Stimulated activated CD8-positive, alpha-beta memory T cell treated with anti-CD3 and anti-CD28 coated beads, Interleukin-4, amount 100 ng/mL, for 4 hours (primary cell): ENCODE measurements around the gene INHBB.
"Not testable (repeated sequence)": the region's sequence is repeated elsewhere in the genome, so short reads cannot be mapped to it uniquely, and the experiment has no call there.

Source experiments
- DNase-seq, 2 donors: peaks; one replicate each; pipeline ENCODE4 v3.0.0-alpha.2; 2020; ENCODE audit warnings: low read depth in 2 of 2, low spot score in 1 of 2

The INHBB gene

DNA sequence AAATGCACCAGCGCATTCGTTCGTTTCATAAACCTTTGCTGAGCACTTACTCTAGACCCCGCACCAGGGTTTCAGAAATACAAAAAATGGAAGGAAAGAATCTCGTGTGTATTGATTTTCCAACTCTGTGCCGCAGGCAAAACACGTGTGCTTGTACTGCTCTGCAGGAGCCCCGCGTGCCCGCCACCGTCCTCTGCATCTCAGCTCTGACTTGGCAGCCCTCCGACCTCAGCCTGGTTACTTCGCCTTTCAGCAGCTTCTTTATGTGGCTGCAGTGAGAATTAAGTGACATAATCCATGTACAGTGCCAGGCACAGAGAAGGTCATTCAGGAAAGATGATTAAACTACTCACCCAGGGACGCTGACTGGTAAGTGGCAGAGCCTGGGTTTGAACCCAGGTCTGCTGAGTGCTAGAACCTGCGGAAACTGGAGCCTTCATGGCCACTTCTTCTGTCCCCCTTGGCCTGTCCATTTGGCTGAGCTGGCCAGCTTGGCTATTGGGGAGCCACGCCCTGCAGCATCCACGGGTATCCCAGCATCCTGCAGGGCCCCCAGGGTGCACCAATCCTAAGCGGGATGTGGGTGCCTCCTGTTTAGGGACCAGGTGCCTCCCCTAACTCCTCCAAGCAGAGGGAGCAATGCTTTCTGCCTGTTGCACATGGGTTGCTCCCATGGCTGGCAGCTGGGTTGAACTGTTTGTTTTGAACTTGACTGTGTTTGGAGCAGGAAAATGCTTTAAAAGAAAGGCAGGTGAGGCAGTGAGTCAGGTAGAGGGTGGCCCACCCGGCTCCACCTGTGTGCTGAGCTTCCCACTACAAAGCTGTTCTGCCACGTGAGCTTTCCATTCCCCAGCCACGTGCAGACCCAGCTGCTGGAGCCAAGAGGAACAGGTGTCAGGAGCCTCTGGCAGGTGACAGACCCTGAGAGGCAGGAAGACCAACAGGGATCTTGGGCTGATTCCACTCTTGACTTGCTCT is 34.3 kb downstream of the INHBB start:
- DNase-seq: no peak

DNA sequence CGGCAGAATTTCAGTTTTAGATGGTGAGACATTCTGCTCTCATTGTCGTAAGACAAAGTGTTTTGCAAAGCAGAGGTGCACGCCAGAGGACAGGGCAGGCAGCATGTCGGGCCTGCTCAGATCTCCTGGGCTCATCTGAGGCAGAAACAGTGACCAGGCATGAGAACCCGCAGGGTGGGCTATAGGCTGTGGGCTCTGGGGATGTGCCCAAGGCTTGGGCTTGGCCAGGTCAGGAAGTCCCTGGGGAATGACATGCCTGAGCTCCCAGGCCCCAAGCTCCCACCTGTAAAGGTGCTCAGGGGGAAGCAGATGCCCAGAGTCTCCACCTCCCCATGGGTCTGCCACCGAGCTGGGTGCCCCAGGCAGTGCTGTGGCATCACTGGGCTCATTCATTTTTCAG is 35.3 kb downstream of the INHBB start:
- DNase-seq: no peak

DNA sequence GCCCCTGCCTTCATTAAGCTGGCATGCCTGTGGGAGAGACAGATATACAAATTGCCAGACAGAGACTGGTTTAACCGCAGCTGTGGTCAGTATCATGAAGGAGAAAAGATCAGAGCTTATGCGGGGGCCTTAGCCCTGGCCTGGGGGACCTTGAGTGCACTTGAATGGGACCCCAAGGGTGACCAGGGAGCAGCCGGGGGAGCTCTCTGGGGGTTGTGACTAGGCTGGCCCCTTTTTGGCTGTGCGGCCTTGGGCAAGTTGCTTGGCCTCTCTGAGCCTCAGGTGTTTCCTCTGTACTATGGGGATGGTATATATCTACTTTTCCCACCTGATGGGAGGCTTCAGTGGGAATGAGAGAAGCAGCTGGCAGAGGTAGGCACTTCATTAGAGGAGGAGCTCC is 35.7 kb downstream of the INHBB start:
- DNase-seq: no peak

DNA sequence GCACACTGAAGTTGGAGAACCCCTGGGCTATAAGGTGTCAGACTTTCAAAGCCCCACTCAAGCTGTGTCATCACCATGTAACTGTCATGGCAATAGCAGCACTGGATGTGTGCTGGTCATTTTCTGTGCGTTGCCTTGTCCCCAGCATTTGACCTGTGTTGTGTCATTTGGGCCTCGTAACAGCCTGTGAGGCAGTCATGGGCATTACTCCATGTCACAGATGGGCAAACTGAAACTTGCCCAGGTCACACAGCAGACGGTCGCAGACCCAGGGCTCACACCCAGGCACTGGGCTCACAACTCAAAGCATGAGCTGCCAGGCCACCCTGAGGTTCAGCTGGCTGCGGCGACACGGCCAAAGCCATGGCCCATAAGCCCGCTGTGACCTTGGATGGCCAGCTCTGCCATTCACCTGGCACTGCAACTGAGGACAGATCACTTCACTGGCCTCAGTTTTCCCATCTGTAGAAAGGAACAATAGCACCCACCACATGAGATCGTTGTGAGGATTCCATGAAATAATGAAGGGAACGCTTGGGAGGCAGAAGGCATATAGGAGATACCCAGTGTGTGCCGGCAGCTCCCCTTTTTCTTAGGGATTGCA is 36.7 kb downstream of the INHBB start:
- no peak for DNase-seq

DNA sequence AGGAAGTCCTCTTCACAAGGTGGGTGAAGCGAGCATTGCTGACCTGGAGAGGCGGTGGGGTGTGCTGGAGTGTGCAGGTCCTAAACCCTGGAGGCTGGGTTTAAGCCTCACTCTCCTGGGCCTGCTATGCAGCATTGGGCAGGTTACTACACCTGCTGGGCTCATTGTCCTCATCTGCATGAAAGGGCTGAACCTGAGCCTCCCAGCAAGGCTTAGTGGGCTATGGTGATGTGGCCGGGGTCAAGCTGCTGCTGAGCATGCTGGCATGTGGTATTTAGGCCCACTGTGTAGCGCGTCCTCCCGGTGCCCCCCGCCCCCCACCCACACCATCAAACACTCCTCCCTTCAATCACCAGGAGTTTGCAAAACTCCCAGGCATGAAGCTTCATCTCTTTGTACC is 37.3 kb downstream of the INHBB start:
- DNase-seq: no peak

DNA sequence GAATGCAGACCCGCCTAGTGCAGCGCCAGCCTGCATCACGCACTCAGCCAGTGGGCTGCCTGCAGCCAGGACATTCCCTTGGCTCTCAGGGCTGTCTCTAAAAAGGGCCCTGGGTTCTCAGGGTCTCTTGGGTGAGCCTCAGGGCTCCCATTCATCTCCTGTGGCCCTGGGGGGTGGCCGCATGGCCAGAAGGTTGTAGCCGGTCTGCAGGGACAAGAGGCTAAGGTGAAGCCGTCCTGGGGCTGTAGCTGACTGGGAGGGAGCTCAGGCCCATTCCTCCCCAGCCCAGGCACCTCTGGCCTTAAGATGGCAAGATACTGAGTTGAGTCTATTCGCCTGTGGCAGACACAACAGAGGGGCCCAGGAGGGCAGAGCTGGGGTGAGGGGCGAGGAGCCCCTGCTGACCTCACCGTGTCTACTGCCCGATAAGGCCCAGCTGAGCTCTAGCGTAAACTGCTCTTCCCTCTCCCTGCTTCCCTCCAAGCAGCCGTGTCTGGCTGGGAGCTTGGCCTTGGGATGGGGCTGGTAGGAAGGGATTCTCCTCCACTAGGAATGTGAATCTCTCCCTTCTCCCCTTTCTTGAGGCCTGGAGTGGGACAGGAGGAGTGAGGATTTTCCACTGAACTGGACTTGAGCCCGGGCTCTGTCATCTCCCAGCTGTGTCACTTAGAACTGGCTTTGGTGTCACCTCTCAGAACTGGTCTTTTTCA is 37.9 kb downstream of the INHBB start:
- DNase-seq: no peak

DNA sequence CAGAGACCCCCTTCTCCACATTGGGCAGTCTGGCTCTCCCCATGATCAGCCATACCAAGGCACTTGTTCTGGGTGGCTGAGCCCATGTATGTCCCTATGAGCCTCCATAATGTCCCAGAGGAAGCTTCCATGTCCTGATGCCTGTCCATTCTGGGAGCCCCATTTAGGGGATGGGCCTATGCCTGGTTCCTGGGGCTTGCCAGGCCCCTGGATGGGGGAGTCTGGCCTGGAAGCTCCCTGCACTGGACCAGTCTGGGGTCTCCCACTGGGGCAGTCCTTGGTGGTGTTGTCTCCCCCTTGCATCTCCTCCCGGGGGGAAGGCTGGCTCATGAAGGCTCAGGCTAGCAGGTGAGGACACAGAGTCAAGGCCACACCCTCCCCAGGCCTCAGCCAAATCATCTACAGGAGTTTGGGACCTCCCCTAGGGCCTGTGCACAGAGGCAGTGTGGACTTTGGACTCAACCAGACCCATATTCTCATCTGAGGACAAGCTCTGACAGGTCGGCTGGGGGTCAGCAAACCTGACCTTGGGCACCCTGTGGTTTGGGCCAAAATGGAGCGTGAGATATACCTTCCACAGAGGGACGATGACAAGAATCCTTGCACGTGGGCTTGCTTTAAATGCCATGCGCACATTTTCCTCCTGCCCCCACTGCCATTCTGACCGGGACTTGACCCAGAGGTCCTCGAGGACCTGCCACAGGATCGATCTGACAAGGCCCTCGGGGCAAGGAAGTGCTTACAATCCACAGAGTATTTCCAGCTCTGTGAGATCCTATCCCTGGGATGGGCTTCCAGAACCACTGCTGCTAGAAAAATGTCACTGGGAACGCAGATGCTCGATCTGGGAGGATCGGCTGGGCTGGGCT is 38.8 kb downstream of the INHBB start:
- DNase-seq: no peak

DNA sequence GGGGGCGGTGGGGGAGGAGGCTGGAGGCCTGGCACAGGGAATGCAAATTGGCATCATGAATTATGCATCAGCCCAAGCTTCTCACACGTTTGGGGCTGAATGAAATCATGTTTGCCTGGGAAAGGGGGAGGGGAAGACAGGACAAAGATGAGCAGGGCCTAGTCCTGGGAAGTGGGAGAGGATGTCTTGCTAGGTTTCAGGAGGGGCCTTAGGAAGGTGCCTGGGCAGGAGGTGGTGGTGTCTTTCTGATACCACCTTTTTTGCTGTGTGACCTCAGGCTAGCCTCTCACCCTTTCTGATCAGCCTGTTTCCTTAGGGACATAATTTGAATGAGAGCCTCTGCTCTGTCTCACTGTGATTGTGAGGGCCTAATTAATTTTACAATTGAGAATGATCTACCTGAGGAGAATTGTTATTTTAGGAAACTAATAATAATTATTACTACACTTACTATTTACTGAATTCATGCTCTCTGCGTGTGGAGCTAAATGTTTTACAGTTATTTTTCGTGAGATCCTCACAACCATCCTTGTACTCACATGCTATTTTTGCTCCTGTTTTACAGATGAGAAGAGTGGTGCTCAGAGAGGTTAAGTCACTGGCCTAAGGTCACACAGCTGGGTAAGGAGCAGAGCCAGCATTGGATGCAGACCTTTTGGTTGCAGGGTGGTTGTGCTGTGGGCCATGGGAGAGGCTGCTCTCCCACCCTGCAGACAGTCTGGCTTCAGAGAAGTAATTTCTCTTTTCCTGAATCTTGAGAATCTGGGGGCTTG is 39.6 kb downstream of the INHBB start:
- no peak for DNase-seq

DNA sequence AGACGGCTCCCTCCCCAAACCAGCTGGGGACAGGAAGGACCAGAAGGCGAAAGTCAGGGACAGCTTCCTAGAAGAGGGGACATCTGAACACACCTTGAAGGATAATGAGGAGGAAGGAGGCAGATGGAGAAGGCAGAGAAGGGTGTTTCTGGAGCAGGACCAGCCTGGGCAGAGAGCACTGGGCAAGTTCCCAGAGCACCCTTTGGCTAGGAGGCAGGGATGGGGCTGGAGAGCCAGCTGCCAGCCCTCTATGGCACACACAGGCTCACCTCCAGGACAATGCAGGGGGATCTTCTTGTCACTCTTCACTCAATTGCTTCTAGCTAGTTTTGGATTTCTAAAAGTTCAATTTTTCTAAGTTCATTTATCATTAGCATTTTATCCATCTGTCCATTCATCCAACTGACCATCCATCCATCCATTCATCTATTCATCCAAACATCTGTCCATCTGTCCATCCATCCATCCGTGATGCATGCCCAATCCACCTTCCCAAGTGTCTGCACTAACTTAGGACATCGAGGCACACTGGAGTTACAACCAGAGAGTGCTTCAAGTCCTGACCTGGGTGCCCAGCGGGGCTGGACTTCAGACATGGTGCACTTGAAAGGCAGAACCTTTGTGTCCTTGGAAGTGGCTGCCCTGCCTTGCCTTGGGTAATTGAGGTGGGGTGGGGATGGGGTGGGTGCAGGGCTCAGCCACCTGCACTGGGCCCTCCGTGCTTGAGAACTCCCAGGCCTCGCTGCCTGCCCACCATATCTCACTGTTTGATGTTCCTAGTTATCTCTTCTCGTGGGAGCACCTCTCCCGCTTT is 42.5 kb downstream of the INHBB start:
- DNase-seq: no peak

DNA sequence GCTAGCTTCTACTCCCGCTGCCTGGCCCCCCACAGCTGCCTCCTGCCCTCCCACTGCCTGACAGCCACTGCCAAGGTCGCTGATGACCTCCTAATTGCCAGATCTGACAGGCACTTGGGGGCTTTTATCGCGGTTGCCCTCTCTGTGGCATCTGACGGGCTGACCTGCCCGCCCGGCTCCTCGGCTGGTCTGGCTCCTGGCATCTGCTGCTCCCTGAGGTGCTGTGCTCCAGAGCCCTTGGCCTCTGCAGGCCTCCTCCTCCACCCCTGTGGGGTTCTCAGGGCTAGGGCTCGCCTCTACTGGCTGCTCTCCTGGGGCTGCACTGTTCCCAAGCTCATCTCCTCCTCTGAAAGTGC is 43.1 kb downstream of the INHBB start:
- no peak for DNase-seq

DNA sequence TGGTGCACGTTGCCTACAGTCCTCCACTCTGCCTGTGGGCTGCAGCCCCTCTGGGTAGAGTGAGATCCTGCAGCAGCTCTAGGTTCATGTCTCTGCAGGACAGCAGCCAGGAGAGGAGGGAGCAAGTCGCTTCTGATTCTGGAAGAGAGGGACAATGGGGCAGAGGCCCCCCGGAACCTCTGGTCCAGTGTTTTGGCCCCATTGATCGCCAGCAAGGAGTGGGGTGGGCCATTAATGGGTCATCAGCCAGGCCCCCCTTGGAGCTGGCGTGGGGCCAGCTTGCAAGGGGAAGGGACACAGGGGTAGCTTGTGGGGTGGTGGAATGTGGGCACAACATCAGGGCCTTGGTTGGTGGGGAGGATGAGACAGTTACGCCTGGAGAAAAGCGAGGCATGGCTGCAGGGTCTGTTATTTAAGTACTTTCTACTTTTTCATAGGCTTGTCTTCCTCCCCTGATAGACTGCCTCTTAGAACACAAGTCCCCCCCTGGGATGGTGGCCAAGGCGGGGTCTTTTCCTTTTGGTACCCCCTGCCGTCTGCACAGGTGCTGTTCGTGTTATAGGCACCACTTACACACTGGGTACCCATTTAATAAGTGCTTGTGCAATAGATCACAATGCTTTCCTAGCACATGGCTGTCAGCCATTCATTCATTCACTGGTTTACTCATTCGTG is 44.6 kb downstream of the INHBB start:
- no peak for DNase-seq

DNA sequence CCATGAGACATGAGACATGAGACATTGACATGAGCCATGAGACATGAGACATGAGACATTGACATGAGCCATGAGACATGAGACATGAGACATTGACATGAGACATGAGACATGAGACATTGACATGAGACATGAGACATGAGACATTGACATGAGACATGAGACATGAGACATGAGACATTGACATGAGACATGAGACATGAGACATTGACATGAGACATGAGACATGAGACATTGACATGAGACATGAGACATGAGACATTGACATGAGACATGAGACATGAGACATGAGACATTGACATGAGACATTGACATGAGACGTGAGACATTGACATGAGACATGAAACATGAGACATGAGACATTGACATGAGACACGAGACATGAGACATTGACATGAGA is 45.4 kb downstream of the INHBB start:
- not testable (repeated sequence) for DNase-seq

DNA sequence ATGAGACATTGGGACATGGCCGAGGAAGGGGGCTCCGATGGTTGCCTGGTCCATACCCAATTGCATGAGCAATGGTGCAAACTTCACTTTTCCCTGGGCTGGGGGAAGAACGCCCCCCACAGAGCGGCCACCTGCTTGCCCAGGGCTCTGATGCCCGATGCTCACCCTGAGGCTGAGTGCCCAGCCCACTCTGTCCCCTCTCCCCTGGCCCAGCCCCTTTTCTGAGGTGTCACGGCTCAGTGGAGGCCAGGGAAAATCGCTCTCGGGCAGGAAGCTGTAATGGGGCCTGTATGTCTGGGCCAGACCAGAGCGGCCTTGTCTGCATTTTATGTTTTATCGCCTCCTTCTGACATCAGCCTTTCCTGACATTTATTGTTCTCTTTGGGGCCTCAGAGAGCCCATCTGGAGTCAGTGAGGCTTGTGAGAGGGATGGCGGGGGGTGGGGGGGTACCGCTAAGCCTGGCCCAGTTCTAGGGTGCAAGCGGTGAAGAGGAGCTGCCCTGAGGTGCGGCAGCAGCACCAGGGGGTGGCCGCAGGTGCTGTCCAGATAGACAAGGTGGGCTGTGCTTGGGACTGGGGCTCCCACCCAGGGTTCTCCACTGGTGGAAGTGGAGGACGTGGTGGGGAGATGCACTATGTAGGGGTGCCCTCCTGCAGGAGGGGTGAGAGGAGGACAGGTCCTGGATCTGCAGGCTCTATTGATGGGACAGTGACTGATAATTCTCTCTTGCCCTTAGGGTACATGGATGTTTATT is 46.2 kb downstream of the INHBB start:
- DNase-seq: no peak

DNA sequence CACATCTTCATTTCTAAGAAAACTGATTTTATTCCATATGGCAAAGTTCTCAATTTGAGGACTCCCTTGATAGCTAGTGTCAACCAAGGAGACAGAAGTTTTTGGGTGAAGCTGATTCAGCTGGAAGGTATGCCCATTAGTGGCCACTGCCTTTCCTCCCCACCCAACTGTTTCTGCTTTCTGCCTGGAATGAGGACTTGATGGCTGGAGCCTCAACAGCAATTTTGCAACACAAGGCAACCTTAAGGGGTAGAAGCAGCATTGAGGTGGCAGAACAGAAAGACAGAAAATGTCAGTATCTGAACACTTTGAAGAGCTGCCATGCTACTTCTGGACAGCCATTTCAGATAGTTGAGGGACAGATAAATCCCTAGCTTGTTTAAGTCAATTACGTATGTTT is 47.0 kb downstream of the INHBB start:
- DNase-seq: no peak

DNA sequence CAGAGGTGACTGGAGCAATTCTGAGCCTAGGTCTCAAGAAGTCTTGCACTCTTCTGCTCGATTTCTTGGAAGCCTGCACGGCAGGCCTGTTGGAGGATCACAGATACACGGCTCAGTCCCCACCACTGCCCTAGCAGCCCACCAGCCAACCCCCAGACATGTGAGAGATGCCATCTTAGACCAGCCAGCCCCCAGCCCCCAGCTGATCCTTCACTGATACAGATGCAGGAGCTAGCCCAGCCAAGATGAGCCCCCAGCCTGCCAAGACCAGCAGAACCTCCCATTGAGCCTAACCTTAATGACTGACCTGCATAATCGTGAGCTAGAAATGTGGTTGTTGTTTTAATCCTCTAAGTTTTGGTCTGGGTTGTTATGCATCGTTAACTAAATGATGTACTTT is 47.5 kb downstream of the INHBB start:
- no peak for DNase-seq

DNA sequence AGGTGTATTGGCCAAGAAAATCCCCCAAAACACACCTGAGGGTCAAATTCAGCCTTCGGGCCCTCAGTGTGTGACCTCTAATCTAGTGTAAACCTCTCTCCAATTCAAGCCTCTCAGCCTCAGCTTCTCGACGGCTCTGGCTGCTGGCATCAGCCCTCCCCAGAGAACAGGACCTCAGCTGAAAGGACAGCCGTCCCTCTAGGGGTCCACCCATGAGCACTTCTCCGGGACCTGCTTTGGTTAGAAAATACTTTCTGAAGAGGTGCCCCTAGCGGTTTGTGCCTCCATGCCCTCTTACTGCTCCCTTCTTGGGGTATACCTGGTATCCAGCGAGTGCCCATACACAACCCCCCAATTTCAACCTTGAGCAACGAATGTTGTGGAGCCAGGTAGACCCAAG is 48.8 kb downstream of the INHBB start:
- DNase-seq: no peak

DNA sequence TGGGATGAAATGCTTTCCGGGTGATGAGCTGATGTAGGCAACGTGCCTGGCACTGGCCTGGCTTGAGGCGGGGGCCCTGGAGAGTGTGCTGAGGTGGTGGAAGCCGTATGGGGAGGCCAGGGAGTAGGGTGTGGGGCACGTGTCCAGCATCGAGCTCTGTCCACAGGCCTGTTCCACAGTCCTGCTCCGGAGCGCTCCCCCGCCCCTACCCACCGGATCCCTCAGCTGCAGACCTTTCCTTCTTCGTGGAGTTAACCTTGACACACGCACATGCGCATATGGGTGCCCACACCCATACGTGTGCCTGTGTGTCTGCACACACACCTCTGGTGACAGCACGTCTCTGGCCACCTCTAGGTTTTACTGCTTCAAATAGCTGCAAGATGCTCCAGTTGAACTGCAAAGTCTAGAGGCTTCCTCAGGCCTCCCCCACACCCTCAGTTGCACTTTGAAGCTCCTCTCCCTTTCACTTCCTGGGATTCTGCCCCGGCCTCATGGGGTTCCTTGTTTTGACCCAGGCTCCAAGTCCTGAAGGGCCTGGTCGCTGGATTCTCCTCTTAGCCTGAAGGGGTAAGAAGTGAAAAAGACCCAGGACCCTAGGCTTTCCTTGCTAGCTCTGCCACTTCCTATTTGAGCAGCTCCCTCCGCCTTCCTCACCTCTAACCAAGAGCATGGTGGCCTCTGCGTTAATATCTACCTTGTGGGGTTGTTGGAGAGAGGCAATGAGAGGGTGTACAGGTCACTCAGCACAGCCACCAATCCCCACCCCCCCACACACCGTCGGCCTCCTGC is 49.5 kb downstream of the INHBB start:
- no peak for DNase-seq
